HG02981 (cell line): ENCODE results near the gene TBX2.
"Not testable (repeated sequence)": the region's sequence is repeated elsewhere in the genome, so short reads cannot be mapped to it uniquely, and the experiment has no call there.

Experiments
- ATAC-seq: cut with Tn5 transposase; IDR thresholded peaks from one replicate; pipeline ENCODE4 v1.9.1; 2021; ENCODE audit warnings: mild to moderate bottlenecking, moderate library complexity; ENCODE audit not compliant: unreplicated experiment

TBX2 gene

GRCh38 chr17:61425682-61426481 is 26.2 kb downstream of the TBX2 start:
- no peak for ATAC-seq

- no peak for ATAC-seq
Observed at GRCh38 chr17:61426482-61427304, 27.1 kb downstream of the TBX2 start.

GRCh38 chr17:61427567-61427966 is 27.9 kb downstream of the TBX2 start:
- ATAC-seq, result no peak

GRCh38 chr17:61429274-61429673 is 29.6 kb downstream of the TBX2 start:
- no peak for ATAC-seq

- not testable (repeated sequence) for ATAC-seq
Observed at GRCh38 chr17:61429831-61430230, 30.2 kb downstream of the TBX2 start.

- no peak for ATAC-seq
Observed at GRCh38 chr17:61431594-61432311, 32.1 kb downstream of the TBX2 start.

- no peak for ATAC-seq
Observed at GRCh38 chr17:61436273-61436672, 36.6 kb downstream of the TBX2 start.

GRCh38 chr17:61436995-61437704 is 37.5 kb downstream of the TBX2 start:
- ATAC-seq, result no peak

- ATAC-seq, result no peak
Observed at GRCh38 chr17:61440697-61441096, 41.1 kb downstream of the TBX2 start.

GRCh38 chr17:61441507-61441906 is 41.9 kb downstream of the TBX2 start:
- not testable (repeated sequence) for ATAC-seq

- ATAC-seq, result no peak
Observed at GRCh38 chr17:61442136-61442775, 42.6 kb downstream of the TBX2 start.

- ATAC-seq, result no peak
Observed at GRCh38 chr17:61442878-61443474, 43.3 kb downstream of the TBX2 start.

GRCh38 chr17:61443475-61443882 is 43.8 kb downstream of the TBX2 start:
- ATAC-seq, result no peak

- no peak for ATAC-seq
Observed at GRCh38 chr17:61444075-61444474, 44.4 kb downstream of the TBX2 start.

GRCh38 chr17:61444831-61445230 is 45.2 kb downstream of the TBX2 start:
- ATAC-seq, result no peak

GRCh38 chr17:61447358-61447757 is 47.7 kb downstream of the TBX2 start:
- ATAC-seq, result no peak

- no peak for ATAC-seq
Observed at GRCh38 chr17:61448042-61448441, 48.4 kb downstream of the TBX2 start.

GRCh38 chr17:61449140-61449539 is 49.5 kb downstream of the TBX2 start:
- ATAC-seq, result not testable (repeated sequence)

GRCh38 chr17:61449707-61450640 is 50.3 kb downstream of the TBX2 start:
- ATAC-seq, result no peak
